CD4-positive, alpha-beta T cell treated with Interleukin-4 for 1 hour (primary cell): ENCODE data around the gene TCF7.
A peak's percentile ranks its signal among the peaks of the same experiment; 100 is the strongest.

ENCODE experiments used
- DNase-seq, 2 donors: peaks; one replicate each; pipeline ENCODE4 v3.0.0-alpha.2; 2020 to 2022

Gene TCF7

GRCh38 chr5:134091626-134092121, 22.8 kb upstream of the TCF7 start:
- DNase-seq = no peak

- no peak for DNase-seq
These were observed 21.6 kb upstream of the TCF7 start for GRCh38 chr5:134092875-134093274.

- no peak for DNase-seq
These were observed 21.1 kb upstream of the TCF7 start for GRCh38 chr5:134093351-134093750.

- DNase-seq = no peak
These were observed 19.2 kb upstream of the TCF7 start for GRCh38 chr5:134095293-134095692.

GRCh38 chr5:134095887-134096589, 18.4 kb upstream of the TCF7 start:
- no peak for DNase-seq

- DNase-seq = no peak
These were observed 17.2 kb upstream of the TCF7 start for GRCh38 chr5:134097211-134097749.

GRCh38 chr5:134098690-134099089, 15.8 kb upstream of the TCF7 start:
- DNase-seq = no peak

- no peak for DNase-seq
These were observed 15.1 kb upstream of the TCF7 start for GRCh38 chr5:134099288-134099872.

GRCh38 chr5:134099939-134100282, 14.6 kb upstream of the TCF7 start:
- no peak for DNase-seq

GRCh38 chr5:134100283-134101091, 14.0 kb upstream of the TCF7 start:
- peak; percentile 83 to 87 for DNase-seq

- peak; percentile 73 to 78 for DNase-seq
These were observed 12.6 kb upstream of the TCF7 start for GRCh38 chr5:134101686-134102439.

- DNase-seq = peak in 1 of 2 donors; percentile 42
These were observed 11.1 kb upstream of the TCF7 start for GRCh38 chr5:134103397-134103796.

GRCh38 chr5:134103998-134104654, 10.4 kb upstream of the TCF7 start:
- DNase-seq = peak in 1 of 2 donors; percentile 40

- no peak for DNase-seq
These were observed 7.3 kb upstream of the TCF7 start for GRCh38 chr5:134106991-134107701.

GRCh38 chr5:134107779-134108178, 6.7 kb upstream of the TCF7 start:
- no peak for DNase-seq

GRCh38 chr5:134110382-134110781, 4.1 kb upstream of the TCF7 start:
- DNase-seq = no peak

GRCh38 chr5:134111741-134112647, 2.5 kb upstream of the TCF7 start:
- DNase-seq = peak in 1 of 2 donors; percentile 62

- DNase-seq = no peak
These were observed 1.6 kb upstream of the TCF7 start for GRCh38 chr5:134112726-134113362.

GRCh38 chr5:134113363-134113889, 1.1 kb upstream of the TCF7 start:
- DNase-seq = no peak
